GM21825 (cell line): ENCODE data around the gene MMEL1.
"Not testable (repeated sequence)": the region's sequence is repeated elsewhere in the genome, so short reads cannot be mapped to it uniquely, and the experiment has no call there.

Source experiments
- ATAC-seq: cut with Tn5 transposase; IDR thresholded peaks from one replicate; pipeline ENCODE4 v1.9.1; 2021; ENCODE audit warnings: mild to moderate bottlenecking, moderate library complexity; ENCODE audit not compliant: unreplicated experiment

MMEL1 gene

DNA sequence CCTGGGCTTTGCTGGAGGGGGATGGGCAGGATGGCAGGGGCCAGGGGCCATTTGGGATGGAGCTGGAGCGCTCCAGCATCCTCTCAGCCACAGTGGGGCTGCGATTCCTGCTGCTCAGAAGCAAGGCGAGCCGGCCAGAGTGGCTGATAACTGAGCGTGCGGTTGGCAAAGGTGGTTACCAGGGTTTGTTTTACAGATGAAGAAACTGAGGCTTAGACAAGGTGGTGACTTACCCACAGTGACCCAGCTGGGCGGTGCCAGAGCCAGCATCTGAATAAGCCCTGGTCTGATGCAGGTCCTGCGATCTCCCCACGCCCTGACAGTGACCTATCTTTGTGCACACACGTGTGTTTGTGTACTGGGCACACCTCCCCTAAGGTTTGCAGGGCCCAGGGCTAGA, 52.1 kb downstream of the MMEL1 start:
- no peak for ATAC-seq

DNA sequence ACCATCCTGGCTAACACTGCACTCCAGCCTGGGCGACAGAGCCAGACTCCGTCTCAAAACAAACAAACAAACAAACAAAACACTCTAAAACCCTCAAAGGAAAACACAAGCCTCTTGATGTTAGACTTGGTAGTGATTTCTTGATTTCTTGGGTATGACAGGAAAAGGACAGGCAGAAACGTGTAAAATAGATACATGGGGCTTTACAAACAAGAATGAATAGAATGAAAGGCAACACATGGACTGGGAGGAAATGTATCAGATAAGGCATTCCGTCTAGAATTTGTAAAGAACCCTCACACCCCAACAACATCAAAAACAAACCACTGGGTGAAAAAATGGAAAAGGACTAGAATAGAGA, 54.1 kb downstream of the MMEL1 start:
- ATAC-seq: no peak

DNA sequence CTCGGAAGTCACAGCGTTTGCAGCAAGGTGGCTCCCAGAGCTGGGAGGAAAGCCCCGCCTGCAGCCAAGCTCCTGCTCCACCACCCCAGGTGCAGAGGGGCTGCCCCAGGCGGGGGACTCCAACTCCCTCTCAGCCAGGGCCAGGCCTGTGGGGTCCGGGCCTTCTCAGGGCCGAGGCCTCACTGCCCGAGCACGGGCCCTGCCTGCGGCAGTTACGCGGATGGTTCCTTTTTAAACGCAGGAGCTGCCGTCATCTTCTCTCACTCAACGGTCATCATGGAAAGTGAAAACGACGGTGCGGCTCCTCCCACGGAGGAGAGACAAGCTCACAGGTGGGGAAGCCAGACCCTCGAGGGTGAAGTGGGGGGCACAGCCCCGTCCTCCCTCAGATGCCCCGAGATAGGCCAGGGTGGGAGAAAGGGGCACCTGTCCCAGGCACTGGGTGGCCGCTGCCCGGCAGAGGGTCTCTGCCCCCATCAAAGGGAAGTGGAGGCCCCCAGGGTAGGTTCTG, 55.2 kb downstream of the MMEL1 start:
- peak; percentile 36 for ATAC-seq

DNA sequence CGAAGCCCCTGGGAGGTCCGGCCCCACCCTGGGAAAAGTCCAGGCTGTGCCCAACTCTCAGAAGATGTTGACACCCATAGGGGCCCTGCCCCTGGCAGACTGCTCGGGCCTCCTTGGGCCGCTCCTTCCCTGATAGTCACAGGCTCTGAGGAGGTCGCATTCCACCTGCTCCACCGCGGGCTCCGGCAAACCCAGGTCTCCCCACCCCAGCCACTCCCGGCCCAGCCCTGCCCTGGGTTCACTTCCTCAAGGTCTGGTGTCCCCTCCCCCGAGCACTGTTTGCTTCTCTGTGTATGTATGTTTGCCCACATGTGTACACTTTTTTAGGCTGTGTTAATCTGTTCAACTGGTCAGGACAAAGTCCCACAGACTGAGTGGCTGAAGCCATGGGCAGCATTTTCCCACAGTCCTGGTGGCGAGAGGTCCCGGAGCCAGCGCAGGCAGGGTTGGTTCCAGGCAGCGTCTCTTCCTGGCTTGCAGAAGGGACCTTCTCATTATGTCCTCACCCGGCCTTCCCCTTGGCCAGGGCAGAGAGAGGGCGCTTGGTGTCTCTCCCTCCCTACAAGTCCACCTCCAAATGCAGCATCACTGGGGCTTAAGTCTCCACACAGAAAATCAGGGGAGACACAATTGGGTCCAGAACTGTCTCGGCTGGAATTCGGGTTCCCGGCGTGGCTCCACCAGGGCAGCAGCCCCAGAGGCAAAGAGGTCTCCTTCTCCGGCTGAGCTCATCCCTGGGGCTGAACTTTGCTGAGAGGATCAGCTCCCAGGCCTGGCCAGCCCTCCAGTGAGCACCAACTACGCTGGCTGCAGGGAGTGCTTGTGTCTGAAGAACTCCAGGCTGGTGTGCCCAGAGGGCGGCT, 56.8 kb downstream of the MMEL1 start:
- ATAC-seq: peak; percentile 4

DNA sequence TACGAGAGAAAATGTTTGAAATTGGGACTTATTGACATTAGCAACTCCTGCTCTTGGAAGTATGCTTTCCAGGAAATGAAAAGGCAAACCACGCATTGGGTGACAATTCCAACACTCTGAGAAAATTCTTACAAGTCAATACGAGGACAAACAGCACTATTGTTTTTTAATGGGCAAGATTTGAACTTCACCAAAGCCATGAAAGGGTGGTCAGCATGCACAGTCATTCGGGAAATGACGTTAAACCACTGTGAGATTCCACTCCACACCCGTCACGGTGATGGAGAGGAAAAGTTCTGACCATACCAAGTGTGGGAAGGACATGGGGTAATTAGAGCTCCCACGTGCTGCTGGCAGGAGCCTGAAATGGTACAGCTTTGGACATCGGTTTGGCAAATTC, 58.5 kb downstream of the MMEL1 start:
- ATAC-seq: no peak

DNA sequence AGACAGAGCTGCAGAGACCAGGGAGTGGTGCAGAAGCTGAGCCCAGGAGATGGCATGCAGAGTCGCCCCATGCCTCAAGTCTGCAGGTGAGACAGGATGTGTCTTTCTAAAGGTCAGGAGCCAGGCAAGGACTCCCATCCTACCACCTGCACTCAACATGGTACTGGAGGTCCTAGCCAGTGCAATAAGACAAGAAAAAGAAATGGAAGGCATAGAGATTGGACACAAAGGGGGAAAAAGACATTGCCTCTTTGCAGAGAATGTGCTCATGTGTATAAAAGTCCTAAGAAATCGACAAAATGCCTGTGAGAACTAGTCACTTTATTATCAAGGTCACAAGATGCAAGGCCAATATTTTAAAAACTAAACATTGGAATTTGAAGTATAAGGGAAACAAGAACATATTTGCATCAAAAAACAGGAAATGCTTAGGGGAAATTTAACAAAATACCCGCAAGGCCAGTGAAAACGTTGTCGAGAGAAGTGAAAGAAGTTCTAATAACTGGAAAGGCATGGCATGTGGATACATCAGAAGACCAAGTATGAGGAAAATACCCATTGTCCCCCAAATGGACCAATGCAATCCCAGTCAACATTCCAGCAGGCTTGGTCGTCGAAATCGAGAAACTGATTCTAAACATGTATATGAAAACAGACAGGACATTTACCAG, 59.4 kb downstream of the MMEL1 start:
- no peak for ATAC-seq

DNA sequence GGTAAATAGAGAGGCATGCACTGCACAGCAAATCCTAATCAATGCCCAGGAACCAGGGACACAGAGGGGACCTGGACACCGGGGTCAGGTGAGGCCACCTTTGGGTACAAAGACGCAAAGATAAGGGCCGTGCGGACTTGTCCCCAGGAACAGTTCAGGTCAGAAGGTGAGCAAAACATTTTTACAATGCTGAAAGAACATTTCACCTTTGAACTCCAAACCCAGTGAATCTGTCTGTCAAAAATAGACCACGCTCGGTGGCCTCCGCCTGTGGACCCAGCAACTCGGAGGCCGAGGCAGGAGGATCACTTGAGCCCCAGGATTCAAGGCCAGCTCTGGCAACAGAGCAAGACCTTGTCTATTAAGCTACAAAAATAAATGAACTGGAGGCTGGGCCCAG, 61.5 kb downstream of the MMEL1 start:
- ATAC-seq: no peak

DNA sequence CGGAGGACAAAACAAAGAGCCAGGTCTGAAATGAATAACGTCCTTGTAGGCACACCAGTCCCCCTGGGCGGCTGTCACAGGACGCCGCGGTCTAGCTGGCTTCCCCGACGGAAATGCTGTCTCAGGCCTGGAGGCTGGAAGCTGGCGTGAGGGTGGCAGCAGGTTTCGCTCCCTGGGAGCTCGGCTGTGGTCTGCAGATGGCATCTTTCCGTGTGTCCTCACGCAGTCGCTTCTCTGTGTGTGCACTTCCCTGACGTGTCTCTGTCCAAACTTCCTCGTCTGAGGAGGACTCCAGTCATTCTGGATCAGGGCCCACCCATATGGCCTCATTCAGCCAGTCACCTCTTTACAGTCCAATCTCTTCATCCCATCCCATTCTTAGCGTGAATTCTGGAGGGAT, 62.5 kb downstream of the MMEL1 start:
- no peak for ATAC-seq

DNA sequence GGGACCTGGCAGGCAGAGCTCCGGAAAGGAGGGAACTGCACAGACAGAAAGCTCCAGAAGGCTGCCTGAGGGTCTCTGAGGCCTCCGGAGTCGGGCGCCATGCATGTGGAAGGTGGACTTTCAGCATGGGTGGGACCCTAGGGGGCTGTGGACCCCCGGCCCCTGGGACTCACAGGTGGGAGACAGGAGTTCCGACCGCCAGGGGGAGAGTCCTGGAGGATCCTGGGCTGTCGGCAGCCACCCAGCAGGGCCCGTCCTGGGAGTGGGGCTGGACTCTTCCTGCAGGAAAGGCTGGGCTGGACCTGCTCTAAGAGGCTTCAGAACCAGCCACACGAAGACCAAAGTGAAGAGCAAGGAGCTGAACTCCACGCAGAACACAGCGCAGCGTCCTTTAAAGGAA, 63.1 kb downstream of the MMEL1 start:
- not testable (repeated sequence) for ATAC-seq

DNA sequence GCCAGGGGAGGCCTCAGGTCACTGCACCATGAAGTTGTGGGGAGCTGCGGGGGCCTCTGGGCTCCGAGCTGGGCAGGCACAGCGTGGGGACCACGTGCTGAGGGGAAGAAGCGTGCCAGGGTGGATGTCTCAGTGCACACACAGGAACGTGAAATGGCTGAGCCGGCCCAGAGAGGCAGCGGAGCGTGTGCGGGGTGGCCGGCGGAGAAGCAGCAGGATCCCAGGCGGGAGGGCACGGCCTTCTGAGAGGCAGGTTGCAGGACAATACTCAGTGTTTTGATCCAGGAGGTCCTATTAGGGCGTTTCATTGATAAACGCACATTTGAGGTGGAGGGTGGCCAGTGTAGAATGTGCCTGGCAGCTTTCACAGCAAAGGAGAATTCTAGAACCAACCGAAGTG, 63.8 kb downstream of the MMEL1 start:
- no peak for ATAC-seq

DNA sequence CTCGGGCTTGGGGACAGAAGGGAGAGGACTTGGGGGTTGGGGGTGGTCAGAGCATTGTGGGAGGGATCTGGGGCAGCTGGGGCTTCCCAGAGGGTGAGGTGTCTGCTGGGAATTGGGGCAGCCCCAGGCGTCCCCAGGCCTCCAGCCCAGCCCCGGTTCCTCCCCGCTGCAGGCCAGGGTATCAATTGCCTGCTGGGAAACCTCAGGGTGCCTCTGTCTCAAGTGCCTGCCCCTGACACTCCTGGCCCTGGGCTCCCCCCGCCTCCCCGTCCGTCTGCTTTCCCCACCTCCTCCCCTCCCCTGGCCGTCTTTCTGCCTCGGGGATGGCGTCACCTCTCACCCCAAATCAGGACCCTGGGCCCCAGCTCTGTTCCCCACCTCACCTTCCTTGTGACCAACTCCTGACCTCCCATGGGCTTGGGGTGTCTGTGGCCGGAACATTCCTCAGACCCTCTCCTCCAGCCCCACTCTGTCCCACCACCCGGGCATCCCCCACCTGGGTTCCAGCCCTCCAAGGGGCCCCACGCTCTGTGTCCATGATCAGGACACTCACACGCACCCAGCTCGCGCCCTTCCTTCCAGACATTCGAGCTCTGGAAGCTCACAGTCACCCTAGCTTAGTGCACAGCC, 64.5 kb downstream of the MMEL1 start:
- ATAC-seq: not testable (repeated sequence)

DNA sequence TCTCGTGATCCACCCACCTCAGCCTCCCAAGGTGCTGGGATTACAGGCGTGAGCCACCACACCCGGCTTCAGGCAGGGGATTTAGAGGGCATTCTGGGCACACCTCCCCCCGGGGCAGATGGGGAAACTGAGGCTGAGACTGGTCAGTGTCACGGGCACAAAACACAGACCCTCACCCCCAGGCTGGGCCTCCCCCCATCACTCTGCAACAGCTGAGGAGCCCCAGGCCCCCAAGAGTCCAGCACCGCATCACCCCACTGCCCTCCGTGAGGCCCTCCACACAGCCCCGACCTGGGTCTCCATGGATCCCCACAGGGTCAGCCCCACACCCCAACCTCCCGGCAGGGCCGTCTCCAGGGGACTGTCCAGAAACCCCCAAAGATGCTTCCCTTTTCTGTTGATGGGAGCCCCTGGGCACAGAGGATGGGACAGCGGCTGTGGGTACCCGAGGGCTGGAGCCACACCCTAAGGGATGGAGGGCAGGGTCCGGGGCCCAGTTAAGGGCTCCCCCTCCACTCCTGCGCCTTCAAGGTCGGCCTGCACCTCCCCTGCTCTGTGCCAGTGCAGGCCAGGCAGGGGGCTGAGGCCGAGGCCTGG, 65.6 kb downstream of the MMEL1 start:
- ATAC-seq: no peak

DNA sequence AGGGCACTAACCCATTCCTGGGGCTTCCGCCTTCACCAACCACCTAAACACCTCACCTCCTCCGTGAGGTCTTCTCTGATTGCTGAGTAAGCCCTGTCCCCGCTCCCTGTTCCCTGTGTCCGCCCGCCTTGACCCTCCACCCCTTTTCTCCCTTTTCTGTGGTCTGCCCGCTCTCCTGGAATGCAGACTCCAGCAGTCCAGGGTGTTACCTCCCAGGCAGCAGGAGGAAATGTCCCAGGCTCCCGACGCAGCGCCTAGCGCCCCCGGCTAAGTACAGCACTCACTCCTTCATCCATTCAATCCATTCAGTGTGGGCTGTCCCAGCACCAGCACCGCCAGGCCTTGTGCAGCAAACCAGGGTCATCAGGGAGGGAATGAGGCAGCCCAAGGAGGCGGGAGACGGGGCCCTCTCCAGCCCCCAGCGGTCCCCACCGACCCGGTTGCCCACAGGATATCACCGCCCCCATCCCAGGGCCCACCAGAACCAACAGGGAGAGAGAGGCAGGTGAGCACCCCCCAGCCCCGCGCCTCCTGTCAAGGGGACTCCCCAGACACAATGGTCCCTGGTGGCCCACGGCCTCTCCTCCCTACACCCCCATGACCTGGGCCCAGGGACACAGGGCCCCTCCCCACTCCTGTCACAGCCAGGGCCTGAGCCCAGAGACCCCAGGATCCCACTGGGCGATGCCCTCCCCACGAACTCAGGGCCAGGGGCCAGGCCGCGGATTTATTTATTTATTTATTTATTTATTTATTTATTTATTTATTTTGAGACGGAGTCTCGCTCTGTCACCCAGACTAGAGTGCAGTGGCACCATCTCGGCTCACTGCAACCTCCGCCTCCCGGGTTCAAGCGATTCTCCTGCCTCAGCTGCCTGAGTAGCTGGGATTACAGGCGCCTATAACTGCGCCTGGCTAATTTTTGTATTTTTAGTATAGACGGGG, 66.4 kb downstream of the MMEL1 start:
- no peak for ATAC-seq

DNA sequence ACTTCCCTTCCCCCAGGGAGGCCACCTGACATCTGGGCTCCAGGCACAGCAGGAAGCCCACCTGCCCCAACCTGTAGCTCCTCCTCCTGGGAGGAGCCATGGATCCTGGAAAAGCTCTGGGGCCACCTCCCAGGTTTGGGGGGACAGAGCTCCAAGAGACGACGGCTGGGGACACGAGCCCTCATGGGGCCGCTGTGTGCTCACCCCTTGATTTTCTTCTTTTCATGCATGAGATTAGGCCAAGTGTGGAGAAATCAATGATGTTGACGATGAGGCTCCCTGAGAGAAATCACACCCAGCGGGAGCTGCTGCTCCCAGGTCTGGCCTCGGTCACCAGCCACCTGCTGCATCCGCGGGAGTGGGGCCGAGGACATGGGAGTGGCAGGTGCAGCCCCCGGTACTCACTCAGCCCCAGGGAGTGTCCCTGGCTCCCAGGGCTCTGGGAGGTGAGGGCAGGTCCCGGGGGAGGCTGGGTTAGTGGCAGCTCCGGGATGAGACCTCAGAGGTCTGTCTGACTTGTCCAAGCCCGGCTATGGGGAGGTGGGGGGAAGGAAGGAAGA, 67.9 kb downstream of the MMEL1 start:
- ATAC-seq: no peak

DNA sequence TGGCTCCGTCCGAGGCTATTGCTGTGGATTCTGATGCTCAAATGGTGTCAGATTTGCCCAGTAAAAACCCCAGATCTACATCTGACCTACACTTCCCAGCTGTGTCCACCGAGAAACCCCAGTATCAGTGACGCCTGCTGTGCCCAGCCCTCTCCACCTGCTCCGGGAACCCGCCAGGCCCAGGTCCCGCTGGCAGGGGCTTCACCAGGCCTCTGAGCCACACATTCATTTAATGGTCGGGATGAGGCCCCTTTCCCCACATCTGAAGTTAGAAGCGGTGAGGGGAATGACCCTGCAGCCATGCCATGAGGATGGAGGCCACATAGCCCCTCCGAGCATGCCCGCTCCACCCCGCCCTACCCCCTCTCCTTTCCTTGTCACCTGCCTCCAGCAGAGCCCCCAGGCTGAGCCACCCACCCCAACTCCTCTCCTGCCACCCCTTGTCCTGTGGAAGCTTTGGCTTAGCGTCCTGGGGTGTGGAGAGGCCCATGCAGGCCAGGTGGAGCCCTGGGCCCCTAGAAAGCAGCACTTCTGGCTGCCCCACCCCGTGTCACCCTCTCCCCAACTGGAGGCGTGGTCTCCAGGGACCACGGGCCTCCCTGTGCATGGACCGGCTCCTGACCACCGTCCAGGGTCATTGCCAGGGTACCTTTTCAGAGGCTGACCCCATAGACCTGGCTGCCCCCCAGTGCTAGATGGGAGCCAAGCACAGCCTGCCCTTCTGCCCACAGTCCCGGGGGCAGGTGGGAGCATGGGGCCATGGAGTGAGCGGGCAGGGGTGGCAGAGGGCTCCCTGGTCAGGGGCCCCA, 68.6 kb downstream of the MMEL1 start:
- no peak for ATAC-seq

DNA sequence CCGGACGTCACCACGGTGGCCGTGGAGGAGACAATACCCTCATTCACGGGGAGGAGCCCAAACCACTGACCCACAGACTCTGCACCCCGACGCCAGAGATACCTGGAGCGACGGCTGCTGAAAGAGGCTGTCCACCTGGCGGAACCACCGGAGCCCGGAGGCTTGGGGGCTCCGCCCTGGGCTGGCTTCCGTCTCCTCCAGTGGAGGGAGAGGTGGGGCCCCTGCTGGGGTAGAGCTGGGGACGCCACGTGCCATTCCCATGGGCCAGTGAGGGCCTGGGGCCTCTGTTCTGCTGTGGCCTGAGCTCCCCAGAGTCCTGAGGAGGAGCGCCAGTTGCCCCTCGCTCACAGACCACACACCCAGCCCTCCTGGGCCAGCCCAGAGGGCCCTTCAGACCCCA, 69.6 kb downstream of the MMEL1 start:
- no peak for ATAC-seq

DNA sequence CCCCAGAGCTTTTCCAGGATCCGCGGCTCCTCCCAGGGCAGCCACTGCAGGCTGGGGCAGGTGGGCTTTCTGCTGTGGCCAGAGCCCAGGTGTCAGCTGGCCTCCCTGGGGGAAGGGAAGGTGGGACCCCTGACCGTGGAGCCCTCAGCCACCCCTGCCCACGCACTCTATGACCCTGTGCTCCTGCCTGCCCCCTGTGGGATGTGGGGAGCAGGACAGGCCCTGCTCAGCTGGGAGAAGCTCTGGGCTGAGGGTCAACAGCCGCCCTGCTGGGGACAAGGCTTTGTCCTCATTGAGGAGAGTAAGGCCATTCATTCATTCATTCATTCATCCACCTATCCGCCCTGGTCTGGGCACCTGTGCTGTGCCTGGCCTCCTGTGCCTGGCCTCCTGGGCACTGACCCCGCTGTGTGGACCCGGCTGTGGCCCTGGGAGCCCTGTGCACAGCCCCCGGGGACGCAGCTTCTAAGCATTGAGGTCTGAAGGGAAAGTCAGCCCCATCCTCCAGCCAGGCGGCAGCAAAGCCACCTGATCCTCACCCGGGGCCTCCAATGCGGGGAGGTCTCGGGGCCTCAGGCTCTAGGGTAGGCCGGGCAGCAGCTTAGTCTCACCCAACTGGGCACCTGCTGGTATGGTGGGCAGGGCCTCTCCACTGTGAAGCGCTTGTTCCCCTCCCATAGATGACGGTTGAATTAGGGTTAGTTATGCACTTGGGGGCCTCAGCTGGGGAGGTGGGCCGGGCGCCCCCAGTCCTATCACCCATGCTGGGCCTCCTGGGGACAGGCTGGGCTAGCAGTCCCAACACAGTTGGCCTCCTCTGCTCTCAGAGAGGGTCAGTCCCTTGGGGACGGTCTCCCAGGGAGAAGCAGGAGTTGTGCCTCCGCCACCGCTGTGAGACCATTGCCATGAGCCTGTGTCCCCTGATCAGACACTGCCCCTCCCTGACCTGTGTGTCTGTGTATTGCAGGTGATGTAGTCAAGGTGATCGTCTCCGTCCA, 70.6 kb downstream of the MMEL1 start:
- ATAC-seq: no peak

DNA sequence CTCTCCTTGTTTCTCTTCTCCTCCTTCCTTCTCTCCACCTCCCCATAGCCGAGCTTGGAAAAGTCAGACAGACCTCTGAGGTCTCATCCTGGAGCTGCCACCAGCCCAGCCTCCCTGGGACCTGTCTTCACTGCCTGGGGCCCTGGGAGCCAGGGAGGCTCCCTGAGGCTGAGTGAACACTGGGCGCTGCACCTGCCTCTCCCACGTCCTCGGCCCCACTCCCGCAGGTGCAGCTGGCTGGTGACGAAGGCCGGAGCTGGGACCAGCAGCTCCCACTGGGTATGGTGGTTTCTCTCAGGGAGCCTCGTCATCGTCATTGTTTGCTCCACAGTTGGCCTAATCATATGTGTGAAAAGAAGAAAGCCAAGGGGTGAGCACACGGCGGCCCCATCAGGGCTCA, 71.4 kb downstream of the MMEL1 start:
- ATAC-seq: no peak
